Measurements from ENCODE around the gene ZNF76.
A peak's percentile ranks its signal among the peaks of the same experiment; 100 is the strongest.

Gene ZNF76

DNA sequence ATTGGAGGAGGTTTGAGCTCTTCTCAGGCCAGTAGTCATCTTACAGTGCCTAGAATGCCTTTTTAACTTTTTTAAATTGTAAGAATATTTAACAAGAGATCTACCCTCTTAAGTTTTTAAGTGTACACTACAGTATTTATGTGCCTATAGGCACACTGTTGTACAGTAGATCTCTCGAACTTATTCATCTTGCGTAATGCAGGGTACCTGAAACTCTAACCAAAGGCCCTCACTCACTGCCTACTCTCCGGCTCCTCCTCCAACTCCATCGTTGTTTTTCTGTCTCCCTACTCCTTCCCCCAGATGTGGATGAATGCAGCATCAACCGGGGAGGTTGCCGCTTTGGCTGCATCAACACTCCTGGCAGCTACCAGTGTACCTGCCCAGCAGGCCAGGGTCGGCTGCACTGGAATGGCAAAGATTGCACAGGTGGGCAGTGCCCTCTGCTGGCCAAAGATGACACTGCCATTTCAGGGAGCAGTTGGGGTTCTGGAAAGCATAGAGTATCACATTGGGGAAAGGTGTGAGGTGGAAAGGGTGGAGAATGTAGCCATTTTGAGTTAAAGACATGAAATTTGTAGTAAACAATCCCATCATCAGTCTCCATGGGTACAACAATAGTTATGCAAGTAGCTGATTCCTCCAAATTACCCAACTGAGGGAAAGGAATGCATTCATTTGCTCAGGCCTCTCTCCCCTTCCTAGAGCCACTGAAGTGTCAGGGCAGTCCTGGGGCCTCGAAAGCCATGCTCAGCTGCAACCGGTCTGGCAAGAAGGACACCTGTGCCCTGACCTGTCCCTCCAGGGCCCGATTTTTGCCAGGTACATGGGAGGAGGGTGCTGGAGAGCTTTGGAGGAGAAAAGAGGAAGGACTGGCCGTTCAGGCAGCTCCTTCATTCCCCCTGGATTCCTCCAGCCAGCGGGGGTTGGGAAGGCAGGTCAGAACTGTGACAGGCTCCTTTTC lies 18.4 kb upstream of the ZNF76 start:
- Histone ChIP-seq H3K4me1 (ENCODE audit: insufficient read depth, poor library complexity, severe bottlenecking) (no peaks in the 10 kb centered on the region), H3K27me3 (ENCODE audit: insufficient read depth, poor library complexity, severe bottlenecking) (no peaks in the 10 kb centered on the region), H3K4me3 (ENCODE audit: severe bottlenecking) (no peak overlapping the region), H3K9me3 (ENCODE audit: severe bottlenecking) (no peaks in the 10 kb centered on the region), H3K36me3 (ENCODE audit: low read depth) (no peaks in the 10 kb centered on the region), H3K27ac (ENCODE audit: poor library complexity, severe bottlenecking) (no peak overlapping the region)
- TF ChIP-seq, protein P1, sequence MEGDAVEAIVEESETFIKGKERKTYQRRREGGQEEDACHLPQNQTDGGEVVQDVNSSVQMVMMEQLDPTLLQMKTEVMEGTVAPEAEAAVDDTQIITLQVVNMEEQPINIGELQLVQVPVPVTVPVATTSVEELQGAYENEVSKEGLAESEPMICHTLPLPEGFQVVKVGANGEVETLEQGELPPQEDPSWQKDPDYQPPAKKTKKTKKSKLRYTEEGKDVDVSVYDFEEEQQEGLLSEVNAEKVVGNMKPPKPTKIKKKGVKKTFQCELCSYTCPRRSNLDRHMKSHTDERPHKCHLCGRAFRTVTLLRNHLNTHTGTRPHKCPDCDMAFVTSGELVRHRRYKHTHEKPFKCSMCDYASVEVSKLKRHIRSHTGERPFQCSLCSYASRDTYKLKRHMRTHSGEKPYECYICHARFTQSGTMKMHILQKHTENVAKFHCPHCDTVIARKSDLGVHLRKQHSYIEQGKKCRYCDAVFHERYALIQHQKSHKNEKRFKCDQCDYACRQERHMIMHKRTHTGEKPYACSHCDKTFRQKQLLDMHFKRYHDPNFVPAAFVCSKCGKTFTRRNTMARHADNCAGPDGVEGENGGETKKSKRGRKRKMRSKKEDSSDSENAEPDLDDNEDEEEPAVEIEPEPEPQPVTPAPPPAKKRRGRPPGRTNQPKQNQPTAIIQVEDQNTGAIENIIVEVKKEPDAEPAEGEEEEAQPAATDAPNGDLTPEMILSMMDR (IDR thresholded peaks at IDR 0.05; ENCODE audit: poor library complexity, severe bottlenecking), result peak; percentile 97
- ATAC-seq (ENCODE audit: low read depth) (peak; percentile 88), DNase-seq (ENCODE audit: low spot score) (no peak)

DNA sequence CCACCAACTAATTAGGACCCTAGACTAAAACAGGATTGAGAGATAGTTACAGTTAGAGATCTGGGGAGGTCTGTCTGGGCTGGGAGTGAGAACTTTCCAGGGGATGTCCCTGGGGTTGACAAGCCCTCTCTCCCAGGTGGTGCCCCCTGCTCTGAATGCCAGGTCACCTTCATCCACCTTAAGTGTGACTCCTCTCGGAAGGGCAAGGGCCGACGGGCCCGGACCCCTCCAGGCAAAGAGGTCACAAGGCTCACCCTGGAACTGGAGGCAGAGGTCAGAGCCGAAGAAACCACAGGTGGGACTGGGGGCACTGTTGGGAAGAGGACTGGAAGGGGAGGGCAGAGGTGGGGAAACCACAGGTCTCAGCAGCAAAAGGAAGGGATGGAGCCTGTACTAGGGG lies 17.0 kb upstream of the ZNF76 start:
- no peak for DNase-seq (ENCODE audit: low spot score)
- ATAC-seq (ENCODE audit: low read depth), result no peak
- no peak overlapping the region for H3K27ac ChIP-seq (ENCODE audit: poor library complexity, severe bottlenecking)
- no peaks in the 10 kb centered on the region for H3K9me3 ChIP-seq (ENCODE audit: severe bottlenecking)
- H3K27me3 ChIP-seq (ENCODE audit: insufficient read depth, poor library complexity, severe bottlenecking), result no peaks in the 10 kb centered on the region
- no peaks in the 10 kb centered on the region for H3K36me3 ChIP-seq (ENCODE audit: low read depth)
- no peaks in the 10 kb centered on the region for H3K4me1 ChIP-seq (ENCODE audit: insufficient read depth, poor library complexity, severe bottlenecking)
- TF ChIP-seq, protein P1 (IDR thresholded peaks at IDR 0.05; ENCODE audit: poor library complexity, severe bottlenecking), result no peak
- H3K4me3 ChIP-seq (ENCODE audit: severe bottlenecking), result no peak overlapping the region

DNA sequence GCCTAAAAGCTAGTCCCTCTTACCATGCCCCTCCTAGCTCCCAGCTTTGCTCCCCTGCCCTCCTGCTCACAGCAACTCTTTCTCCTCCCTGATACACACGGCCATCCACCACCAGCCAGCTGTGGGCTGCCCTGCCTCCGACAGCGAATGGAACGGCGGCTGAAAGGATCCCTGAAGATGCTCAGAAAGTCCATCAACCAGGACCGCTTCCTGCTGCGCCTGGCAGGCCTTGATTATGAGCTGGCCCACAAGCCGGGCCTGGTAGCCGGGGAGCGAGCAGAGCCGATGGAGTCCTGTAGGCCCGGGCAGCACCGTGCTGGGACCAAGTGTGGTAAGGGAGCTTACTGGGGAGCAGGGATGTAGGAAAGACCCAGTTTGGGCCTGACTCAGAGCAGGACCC lies 16.6 kb upstream of the ZNF76 start:
- Histone ChIP-seq H3K27ac (ENCODE audit: poor library complexity, severe bottlenecking) (no peak overlapping the region), H3K27me3 (ENCODE audit: insufficient read depth, poor library complexity, severe bottlenecking) (no peaks in the 10 kb centered on the region), H3K36me3 (ENCODE audit: low read depth) (no peaks in the 10 kb centered on the region), H3K4me1 (ENCODE audit: insufficient read depth, poor library complexity, severe bottlenecking) (no peaks in the 10 kb centered on the region), H3K4me3 (ENCODE audit: severe bottlenecking) (no peak overlapping the region), H3K9me3 (ENCODE audit: severe bottlenecking) (no peaks in the 10 kb centered on the region)
- TF ChIP-seq, protein P1 (IDR thresholded peaks at IDR 0.05; ENCODE audit: poor library complexity, severe bottlenecking), result no peak
- DNase-seq (ENCODE audit: low spot score) (no peak), ATAC-seq (ENCODE audit: low read depth) (no peak)

DNA sequence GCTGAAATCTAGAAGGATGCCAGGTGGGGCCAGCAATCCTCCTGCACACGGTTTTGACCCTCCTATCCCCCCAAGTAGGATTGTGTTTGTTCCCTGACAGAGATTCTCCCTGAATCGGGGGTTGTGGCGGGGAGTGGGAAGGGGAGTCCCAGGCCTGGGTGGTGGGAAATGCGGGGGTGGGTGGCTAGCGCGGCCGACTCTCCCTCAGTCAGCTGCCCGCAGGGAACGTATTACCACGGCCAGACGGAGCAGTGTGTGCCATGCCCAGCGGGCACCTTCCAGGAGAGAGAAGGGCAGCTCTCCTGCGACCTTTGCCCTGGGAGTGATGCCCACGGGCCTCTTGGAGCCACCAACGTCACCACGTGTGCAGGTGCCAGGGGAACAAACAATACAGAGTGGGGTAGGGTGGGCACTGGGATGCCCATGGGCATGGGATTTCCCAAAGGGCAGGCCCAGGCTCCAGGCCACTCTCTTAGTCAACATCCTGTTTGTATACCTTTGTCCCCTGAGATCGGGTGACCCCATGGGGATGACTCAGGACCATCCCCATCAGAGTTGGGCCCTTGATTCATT lies 16.1 kb upstream of the ZNF76 start:
- ATAC-seq (ENCODE audit: low read depth) (no peak), DNase-seq (ENCODE audit: low spot score) (no peak)
- Histone ChIP-seq H3K36me3 (ENCODE audit: low read depth) (no peaks in the 10 kb centered on the region), H3K27me3 (ENCODE audit: insufficient read depth, poor library complexity, severe bottlenecking) (no peaks in the 10 kb centered on the region), H3K4me1 (ENCODE audit: insufficient read depth, poor library complexity, severe bottlenecking) (no peaks in the 10 kb centered on the region), H3K27ac (ENCODE audit: poor library complexity, severe bottlenecking) (no peak overlapping the region), H3K9me3 (ENCODE audit: severe bottlenecking) (no peaks in the 10 kb centered on the region), H3K4me3 (ENCODE audit: severe bottlenecking) (no peak overlapping the region)
- TF ChIP-seq, protein P1 (IDR thresholded peaks at IDR 0.05; ENCODE audit: poor library complexity, severe bottlenecking), result no peak

DNA sequence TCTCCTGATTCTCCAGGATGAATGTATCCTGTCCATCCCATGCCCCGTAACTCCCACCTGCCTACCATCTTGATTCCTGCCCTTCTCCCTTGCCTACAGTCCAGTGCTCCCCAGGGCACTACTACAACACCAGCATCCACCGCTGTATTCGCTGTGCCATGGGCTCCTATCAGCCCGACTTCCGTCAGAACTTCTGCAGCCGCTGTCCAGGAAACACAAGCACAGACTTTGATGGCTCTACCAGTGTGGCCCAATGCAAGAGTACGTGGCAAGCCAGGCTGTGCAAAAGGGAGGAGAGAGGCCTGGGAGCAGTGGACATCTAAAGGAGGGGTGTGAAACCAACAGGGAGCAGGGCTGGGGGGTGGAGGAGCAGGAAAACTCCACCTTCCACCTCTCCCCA lies 15.0 kb upstream of the ZNF76 start:
- Histone ChIP-seq H3K36me3 (ENCODE audit: low read depth) (no peaks in the 10 kb centered on the region), H3K27ac (ENCODE audit: poor library complexity, severe bottlenecking) (no peak overlapping the region), H3K27me3 (ENCODE audit: insufficient read depth, poor library complexity, severe bottlenecking) (no peaks in the 10 kb centered on the region), H3K9me3 (ENCODE audit: severe bottlenecking) (no peaks in the 10 kb centered on the region), H3K4me1 (ENCODE audit: insufficient read depth, poor library complexity, severe bottlenecking) (no peaks in the 10 kb centered on the region), H3K4me3 (ENCODE audit: severe bottlenecking) (no peak overlapping the region)
- TF ChIP-seq, protein P1 (IDR thresholded peaks at IDR 0.05; ENCODE audit: poor library complexity, severe bottlenecking), result no peak
- no peak for DNase-seq (ENCODE audit: low spot score)
- ATAC-seq (ENCODE audit: low read depth), result no peak
